GM12872 (cell line): Measurements from ENCODE around the gene CD33.

Experiments
- CTCF ChIP-seq: IDR thresholded peaks from 3 replicates; pipeline ENCODE4 v1.5.1; 2011; ENCODE audit warnings: low read depth, mild to moderate bottlenecking, low read length, moderate library complexity; ENCODE audit not compliant: insufficient read depth

The CD33 gene

GRCh38 chr19:51210191-51210784, 14.6 kb upstream of the CD33 start:
- no peak for TF ChIP-seq CTCF

GRCh38 chr19:51211833-51212232, 13.0 kb upstream of the CD33 start:
- no peak for TF ChIP-seq CTCF

- no peak for TF ChIP-seq CTCF
These were observed 5.6 kb upstream of the CD33 start for GRCh38 chr19:51219307-51219706.

GRCh38 chr19:51219971-51220370, 4.9 kb upstream of the CD33 start:
- no peak for TF ChIP-seq CTCF

GRCh38 chr19:51220996-51221395, 3.9 kb upstream of the CD33 start:
- TF ChIP-seq CTCF: no peak

- TF ChIP-seq CTCF: no peak
These were observed 678 bp upstream of the CD33 start for GRCh38 chr19:51224163-51224641.

- TF ChIP-seq CTCF: no peak
These were observed 1.2 kb downstream of the CD33 start for GRCh38 chr19:51226067-51226466.
